Keratinocyte (primary cell): ENCODE measurements around the gene DSTYK. TPM values are rescaled to one million over a fixed set of nuclear protein-coding genes. Genes with fewer than 3 reads are reported as not detected.

Source experiments
- DNase-seq: peaks from one replicate; pipeline ENCODE4 v3.0.0-alpha.2; 2011; ENCODE audit warnings: low read depth, missing footprints, low spot score
- FAIRE-seq: peaks from 2 replicates; lab custom pipeline; 2011; peaks lifted over from hg19 to GRCh38; lab: Jason Lieb, UNC
- H2AFZ ChIP-seq: 2 replicates; pipeline ENCODE4 v1.6.0; 2012; ENCODE audit warnings: low read length, control low read depth, inconsistent platforms; ENCODE audit not compliant: control insufficient read depth
- H3K27ac ChIP-seq: 2 replicates; pipeline ENCODE4 v1.5.1; 2011; ENCODE audit warnings: low read length; ENCODE audit not compliant: control insufficient read depth, insufficient read depth
- H3K27me3 ChIP-seq: 3 replicates; pipeline ENCODE4 v1.6.0; 2011; ENCODE audit warnings: low read length; ENCODE audit not compliant: control insufficient read depth, insufficient read depth; ENCODE audit errors: extremely low read depth
- H3K36me3 ChIP-seq, 2 experiments: 2 replicates in 1 of 2; 3 replicates in 1 of 2; pipeline ENCODE4 v1.5.1; 2011; ENCODE audit warnings: low read length in 2 of 2, mild to moderate bottlenecking in 1 of 2; ENCODE audit not compliant: control insufficient read depth in 2 of 2, insufficient read depth in 2 of 2; ENCODE audit errors: extremely low read depth in 1 of 2
- H3K4me1 ChIP-seq: 3 replicates; pipeline ENCODE4 v1.5.1; 2011; ENCODE audit warnings: low read length; ENCODE audit not compliant: control insufficient read depth, insufficient read depth; ENCODE audit errors: extremely low read depth
- H3K4me2 ChIP-seq: 3 replicates; pipeline ENCODE4 v1.6.0; 2011; ENCODE audit warnings: low read depth, low read length; ENCODE audit not compliant: control insufficient read depth, insufficient read depth; ENCODE audit errors: extremely low read depth
- H3K4me3 ChIP-seq, 3 experiments: fragments of 200-600 bp in 1 of 3; sonication (generic) in 1 of 3; 2 replicates in 2 of 3; 3 replicates in 1 of 3; pipeline ENCODE4 v1.5.1; 2011 to 2016; ENCODE audit warnings: low read length in 3 of 3, mild to moderate bottlenecking in 3 of 3, control low read depth in 2 of 3, inconsistent platforms in 1 of 3, low read depth in 1 of 3, mixed read lengths in 1 of 3, mixed run types in 1 of 3, moderate library complexity in 1 of 3; ENCODE audit not compliant: control insufficient read depth in 2 of 3, insufficient read depth in 2 of 3; ENCODE audit errors: extremely low read depth in 1 of 3
- H3K79me2 ChIP-seq: 2 replicates; pipeline ENCODE4 v1.6.0; 2012; ENCODE audit warnings: low read length; ENCODE audit not compliant: control insufficient read depth, insufficient read depth
- H3K9ac ChIP-seq: 3 replicates; pipeline ENCODE4 v1.6.0; 2011; ENCODE audit warnings: low read length; ENCODE audit not compliant: control insufficient read depth, insufficient read depth; ENCODE audit errors: extremely low read depth
- H3K9me1 ChIP-seq: 3 replicates; pipeline ENCODE4 v1.6.0; 2011; ENCODE audit warnings: low read length; ENCODE audit not compliant: control insufficient read depth, insufficient read depth; ENCODE audit errors: extremely low read depth
- H3K9me3 ChIP-seq: 2 replicates; pipeline ENCODE4 v1.5.1; 2012; ENCODE audit warnings: low read depth, low read length; ENCODE audit not compliant: control insufficient read depth
- H4K20me1 ChIP-seq: 3 replicates; pipeline ENCODE4 v1.6.0; 2011; ENCODE audit warnings: low read length; ENCODE audit not compliant: control insufficient read depth, insufficient read depth; ENCODE audit errors: extremely low read depth
- CTCF ChIP-seq, 3 experiments: IDR thresholded peaks in 1 of 3; conservative IDR thresholded peaks in 1 of 3; optimal IDR thresholded peaks in 1 of 3; 2 replicates in 2 of 3; 3 replicates in 1 of 3; pipeline versions ENCODE3 to v1.5.1; 2011; ENCODE audit warnings: low read length in 3 of 3, mild to moderate bottlenecking in 3 of 3, moderate library complexity in 2 of 3, control low read depth in 1 of 3, inconsistent platforms in 1 of 3; ENCODE audit not compliant: insufficient read depth in 2 of 3; ENCODE audit errors: extremely low read depth in 1 of 3
- EZH2 ChIP-seq: IDR thresholded peaks from one replicate; pipeline ENCODE4 v1.6.1; 2012; ENCODE audit warnings: inconsistent platforms, mild to moderate bottlenecking, low read length, moderate library complexity
- dilution Hi-C: fragments of 300-500 bp; cut with MboI; formaldehyde crosslinking; loops from one replicate; pipeline ENCODE4 v1.7.0; 2020; ENCODE audit warnings: low sequenced_read_pairs; ENCODE audit not compliant: extremely low pct_ligation_motif_present
- polyA plus RNA-seq, 5 experiments: library from polyadenylated mRNA; depleted of rRNA in 3 of 5; stranded (reverse) in 3 of 5; stranded (forward) in 1 of 5; unstranded in 1 of 5; fragments of >200 nt; gene quantifications; 1 replicate in 1 of 5; 2 replicates in 3 of 5; 3 replicates in 1 of 5; pipeline versions ENCODE4 v1.2.1 to v1.2.3, GENCODE V29; 2011 to 2012; ENCODE audit warnings: missing spikeins in 2 of 5, low read depth in 1 of 5, low replicate concordance in 1 of 5

The DSTYK gene
- polyA plus RNA-seq, 1 donor (not counting 4 experiments of a cell fraction or from before 2014, with no cell fraction given): 7.6 TPM

- H3K27ac ChIP-seq: no peak overlapping the region
- FAIRE-seq: no peak
- H3K36me3 ChIP-seq: no peaks in the 10 kb centered on the region
- no peaks in the 10 kb centered on the region for H3K4me1 ChIP-seq
- H3K9me1 ChIP-seq: no peaks in the 10 kb centered on the region
- DNase-seq: no peak
- H3K4me3 ChIP-seq: no peak overlapping the region
- TF ChIP-seq EZH2 (no peak), CTCF (optimal IDR thresholded peaks at IDR 0.05 in 1 of 3, IDR thresholded peaks at IDR 0.05 in 1 of 3, conservative IDR thresholded peaks at IDR 0.05 in 1 of 3; ENCODE audit: extremely low read depth in 1 of 3, insufficient read depth in 2 of 3, low read length in 3 of 3) (no peak)
- no peaks in the 10 kb centered on the region for H4K20me1 ChIP-seq
- no peaks in the 10 kb centered on the region for H3K79me2 ChIP-seq
- no peak overlapping the region for H3K4me2 ChIP-seq
- no peaks in the 10 kb centered on the region for H3K27me3 ChIP-seq
- dilution Hi-C loops: no loop called here
- H3K9me3 ChIP-seq: no peaks in the 10 kb centered on the region
- H3K9ac ChIP-seq: no peak overlapping the region
- no peak overlapping the region for H2AFZ ChIP-seq
Observed at GRCh38 chr1:205249651-205250050, 38.1 kb upstream of the DSTYK start.

- Histone ChIP-seq H3K36me3 (no peaks in the 10 kb centered on the region), H3K4me3 (no peak overlapping the region), H3K9me3 (no peaks in the 10 kb centered on the region), H3K79me2 (no peaks in the 10 kb centered on the region), H3K27me3 (no peaks in the 10 kb centered on the region), H3K9ac (no peak overlapping the region), H3K27ac (no peak overlapping the region), H3K4me1 (no peaks in the 10 kb centered on the region), H3K9me1 (no peaks in the 10 kb centered on the region), H2AFZ (no peak overlapping the region), H3K4me2 (no peak overlapping the region), H4K20me1 (no peaks in the 10 kb centered on the region)
- TF ChIP-seq EZH2 (no peak), CTCF (optimal IDR thresholded peaks at IDR 0.05 in 1 of 3, IDR thresholded peaks at IDR 0.05 in 1 of 3, conservative IDR thresholded peaks at IDR 0.05 in 1 of 3; ENCODE audit: extremely low read depth in 1 of 3, insufficient read depth in 2 of 3, low read length in 3 of 3) (no peak)
- dilution Hi-C loops: no loop called here
- FAIRE-seq (no peak), DNase-seq (no peak)
Observed at GRCh38 chr1:205248793-205249601, 37.5 kb upstream of the DSTYK start.
